Activated CD8-positive, alpha-beta memory T cell treated with anti-CD3 and anti-CD28 coated beads for 36 hours (primary cell): ENCODE data around the gene TSHZ2. TPM values are rescaled to one million over a fixed set of nuclear protein-coding genes. Genes with fewer than 3 reads are reported as not detected.
"Not testable (repeated sequence)": the region's sequence is repeated elsewhere in the genome, so short reads cannot be mapped to it uniquely, and the experiment has no call there.

Experiments used
- CTCF ChIA-PET: fragments of 350-600 bp; sonication (Branson Sonifier 250); formaldehyde crosslinking; loops from one replicate; lab custom pipeline; 2021; ENCODE audit warnings: antibody characterized with exemption; lab: Charles Lee
- POLR2A ChIA-PET: fragments of 350-600 bp; sonication (Branson Sonifier 250); formaldehyde crosslinking; loops from one replicate; lab custom pipeline; 2021; ENCODE audit warnings: antibody characterized with exemption; lab: Charles Lee
- total RNA-seq, 2 experiments: library from RNA; stranded (reverse); gene quantifications; one replicate each; pipeline ENCODE4 v1.2.3, GENCODE V29; 2021

The TSHZ2 gene
- total RNA-seq, 2 experiments from 2014 or later = 0.76 to 1.4 TPM

DNA sequence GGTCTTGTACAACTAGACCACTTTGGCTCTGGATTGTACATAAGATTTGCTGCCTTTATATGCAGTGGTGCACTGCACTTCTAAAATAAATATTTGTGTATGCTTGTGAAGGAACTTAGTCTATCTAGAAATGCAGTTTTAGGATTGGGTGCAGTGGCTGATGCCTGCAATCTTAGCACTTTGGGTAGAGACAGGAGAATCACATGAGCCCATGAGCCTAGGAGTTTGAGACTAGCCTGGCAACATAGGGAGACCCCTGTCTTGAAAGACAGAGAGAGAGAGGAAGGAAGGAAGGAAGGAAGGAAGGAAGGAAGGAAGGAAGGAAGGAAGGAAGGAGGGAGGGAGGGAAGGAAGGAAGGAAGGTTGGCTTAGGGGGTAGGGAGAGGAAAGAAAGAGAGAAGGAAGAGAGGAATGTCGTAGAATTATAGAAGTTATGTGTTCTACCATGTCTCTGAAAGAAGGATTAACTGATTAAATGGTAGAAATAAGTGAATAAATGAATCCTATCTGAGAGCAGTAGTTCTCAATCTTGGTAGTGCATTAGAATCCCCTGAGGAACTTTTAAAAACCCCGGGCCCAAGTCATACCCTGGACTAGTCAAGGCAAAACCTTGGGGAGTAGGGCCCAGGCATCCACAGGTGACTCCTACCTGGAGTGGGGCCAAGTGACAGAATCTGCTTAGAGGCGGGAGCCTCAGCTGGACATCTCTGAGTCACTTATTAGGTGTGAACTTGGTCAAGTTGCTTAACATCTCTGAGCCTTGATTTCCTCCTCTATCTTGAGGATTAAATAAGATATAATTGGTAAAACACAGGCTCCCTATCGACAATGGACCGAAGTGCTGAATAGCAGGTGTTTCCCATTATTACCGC is 491.2 kb downstream of the TSHZ2 start:
- CTCF ChIA-PET = no interaction called here
- POLR2A ChIA-PET = no interaction called here

DNA sequence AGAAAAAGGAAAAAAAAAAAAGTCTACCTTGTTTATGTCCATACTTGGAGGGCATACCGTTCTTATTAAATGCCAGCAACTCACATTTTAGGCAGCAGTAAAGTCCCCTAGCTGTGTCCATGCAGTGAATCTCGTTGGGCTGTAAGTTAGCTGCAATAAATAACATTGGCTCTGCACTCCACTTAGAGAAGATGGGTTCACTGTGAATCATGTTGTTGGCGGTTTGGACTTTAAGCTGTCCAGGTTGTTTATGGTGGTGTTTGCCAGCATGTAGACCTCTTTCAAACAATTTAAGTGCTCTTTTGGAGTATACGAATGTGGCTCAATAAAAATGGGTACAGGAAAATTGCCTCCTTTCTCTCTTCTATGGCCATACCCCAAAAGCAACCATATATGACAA is 494.1 kb downstream of the TSHZ2 start:
- ChIA-PET POLR2A (no interaction called here), CTCF (no interaction called here)

GRCh38 chr20:53468587-53468986 is 496.4 kb downstream of the TSHZ2 start:
- POLR2A ChIA-PET = no interaction called here
- CTCF ChIA-PET = no interaction called here

GRCh38 chr20:53472859-53473258 is 500.7 kb downstream of the TSHZ2 start:
- CTCF ChIA-PET, POLR2A ChIA-PET: not testable (repeated sequence)

DNA sequence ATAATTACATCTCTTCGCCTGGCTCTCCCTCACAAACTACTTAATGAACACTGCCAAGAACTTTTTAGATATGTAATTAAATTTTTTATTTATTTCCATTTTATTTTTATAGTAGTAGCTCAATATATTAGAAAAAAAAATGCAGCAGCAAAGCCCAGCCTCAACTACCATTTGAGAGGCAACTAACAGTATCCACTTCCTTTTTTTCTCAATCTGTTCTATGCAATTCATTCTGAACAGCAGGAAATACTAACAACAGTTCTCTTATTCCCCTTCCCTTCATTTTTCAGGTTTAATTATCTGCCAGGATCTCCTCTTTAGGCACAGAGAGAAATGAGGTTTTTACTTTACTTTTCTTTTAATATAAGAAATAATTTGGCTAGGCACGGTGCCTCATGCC is 508.8 kb downstream of the TSHZ2 start:
- POLR2A ChIA-PET = no interaction called here

DNA sequence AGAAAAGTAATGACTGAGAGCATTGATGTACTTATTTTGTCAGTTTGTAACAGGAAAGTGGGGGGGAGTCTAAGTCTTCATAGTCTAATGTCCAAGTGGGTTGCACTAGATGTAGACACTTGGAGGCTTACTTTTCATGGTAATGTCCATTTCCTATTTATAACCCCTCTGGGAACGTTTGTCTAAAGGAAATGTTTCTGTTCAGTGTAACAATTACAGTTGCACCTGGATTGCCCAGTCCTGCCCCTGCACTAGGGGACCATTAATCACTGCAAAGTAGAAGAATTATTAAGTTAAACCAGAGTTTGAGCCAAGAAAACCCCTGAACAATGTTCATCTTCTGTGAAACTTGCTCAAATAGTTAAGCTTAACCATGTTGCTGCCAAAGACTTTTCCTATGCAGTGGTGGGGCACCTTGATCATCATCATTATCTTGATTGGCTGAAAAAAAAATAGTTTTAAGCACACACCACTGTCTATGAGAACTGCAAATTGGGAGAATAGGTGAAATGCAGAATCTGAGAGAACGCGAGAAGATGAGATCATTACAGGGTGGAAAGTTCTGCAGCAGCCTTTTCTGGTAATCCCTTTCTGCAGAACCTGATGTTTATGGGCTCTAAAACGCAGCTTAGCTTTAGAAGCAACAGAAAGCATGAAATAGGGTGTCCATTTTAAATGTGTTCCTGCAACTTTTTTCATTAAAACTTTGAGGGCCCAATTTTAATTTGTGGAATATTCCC is 515.5 kb downstream of the TSHZ2 start:
- ChIA-PET CTCF (no interaction called here), POLR2A (no interaction called here)

More for the DNA sequence above, 508.8 kb downstream of the TSHZ2 start:
- CTCF ChIA-PET = no interaction called here

- ChIA-PET POLR2A (no interaction called here), CTCF (no interaction called here)
Observed at GRCh38 chr20:53488775-53489272, 516.7 kb downstream of the TSHZ2 start.

DNA sequence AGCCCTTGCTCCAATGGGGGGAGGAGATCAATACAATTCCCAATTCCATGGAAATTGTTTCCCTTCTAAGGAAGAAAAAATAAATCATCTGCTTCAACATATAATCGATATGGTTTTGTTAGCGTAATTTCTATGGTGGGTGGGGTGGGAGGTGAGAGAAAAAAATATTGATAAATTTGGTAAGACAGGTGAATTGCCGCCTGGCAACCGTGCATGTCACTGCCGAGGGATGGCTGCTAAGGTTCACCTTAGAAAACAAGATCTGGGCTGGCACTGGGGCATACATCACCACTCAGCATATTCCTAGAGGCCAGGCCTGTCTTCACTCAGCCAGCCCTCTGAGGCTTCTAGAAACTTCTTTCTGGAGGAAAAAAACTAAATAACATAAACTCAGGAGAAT is 517.4 kb downstream of the TSHZ2 start:
- POLR2A ChIA-PET = no interaction called here
- CTCF ChIA-PET = no interaction called here

- POLR2A ChIA-PET = no interaction called here
- CTCF ChIA-PET = no interaction called here
Observed at GRCh38 chr20:53490620-53491019, 518.5 kb downstream of the TSHZ2 start.

GRCh38 chr20:53491462-53491861 is 519.3 kb downstream of the TSHZ2 start:
- POLR2A ChIA-PET = no interaction called here

GRCh38 chr20:53492212-53492611 is 520.1 kb downstream of the TSHZ2 start:
- CTCF ChIA-PET = no interaction called here
- POLR2A ChIA-PET = no interaction called here

More at GRCh38 chr20:53491462-53491861, 519.3 kb downstream of the TSHZ2 start:
- CTCF ChIA-PET = interaction anchor here (0.6 kb wide), 1 partner anchor 733 kb away, joined by 4 read pairs; no protein-coding TSS in a partner anchor

DNA sequence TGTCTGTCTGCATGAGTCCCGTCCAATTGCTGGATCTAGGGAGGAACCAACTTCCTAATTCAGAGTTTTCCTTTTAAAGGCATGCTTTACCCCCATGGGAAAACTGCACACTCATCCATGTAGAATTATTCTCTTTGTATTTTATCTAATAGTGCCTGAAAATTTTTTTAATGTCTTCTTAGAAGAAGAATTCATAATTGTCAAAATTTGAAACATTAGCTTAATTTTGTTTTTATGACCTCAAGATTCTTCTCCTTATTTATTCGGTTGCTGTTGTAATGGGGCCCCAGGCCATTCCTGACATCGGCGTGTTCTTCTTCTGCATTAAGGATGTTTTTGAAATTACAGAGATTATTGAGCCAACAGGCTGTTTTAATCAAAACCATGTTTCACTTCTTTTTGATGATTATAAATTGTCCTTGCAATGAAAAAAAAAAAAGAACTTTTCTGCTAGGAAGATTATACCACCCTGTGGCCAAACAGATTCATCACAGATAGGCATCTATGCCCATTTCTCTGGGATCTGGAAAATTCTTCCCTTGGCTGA is 521.2 kb downstream of the TSHZ2 start:
- ChIA-PET POLR2A (interaction anchor here (0.6 kb wide), 1 partner anchor 570 kb away, joined by 3 read pairs; no protein-coding TSS in a partner anchor), CTCF (no interaction called here)

DNA sequence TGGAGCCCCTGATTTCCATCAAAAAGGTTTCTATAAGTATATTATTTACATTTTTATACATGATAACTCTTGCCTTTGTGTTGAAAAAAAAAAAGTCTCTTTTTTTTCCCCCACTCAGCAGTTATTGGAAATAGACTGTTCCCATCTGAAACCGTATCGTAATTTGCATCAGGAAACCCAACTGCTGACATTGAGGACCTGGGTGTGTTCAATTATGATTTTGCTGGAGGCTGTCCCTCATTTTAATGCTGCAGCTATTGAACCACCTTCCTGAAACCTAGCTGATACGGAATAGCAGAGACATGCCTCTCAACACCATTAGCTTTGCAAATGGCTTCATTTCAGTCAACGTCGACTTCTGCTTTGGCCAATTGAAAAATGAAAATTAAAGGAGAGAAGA is 522.6 kb downstream of the TSHZ2 start:
- CTCF ChIA-PET = no interaction called here
- POLR2A ChIA-PET = no interaction called here

DNA sequence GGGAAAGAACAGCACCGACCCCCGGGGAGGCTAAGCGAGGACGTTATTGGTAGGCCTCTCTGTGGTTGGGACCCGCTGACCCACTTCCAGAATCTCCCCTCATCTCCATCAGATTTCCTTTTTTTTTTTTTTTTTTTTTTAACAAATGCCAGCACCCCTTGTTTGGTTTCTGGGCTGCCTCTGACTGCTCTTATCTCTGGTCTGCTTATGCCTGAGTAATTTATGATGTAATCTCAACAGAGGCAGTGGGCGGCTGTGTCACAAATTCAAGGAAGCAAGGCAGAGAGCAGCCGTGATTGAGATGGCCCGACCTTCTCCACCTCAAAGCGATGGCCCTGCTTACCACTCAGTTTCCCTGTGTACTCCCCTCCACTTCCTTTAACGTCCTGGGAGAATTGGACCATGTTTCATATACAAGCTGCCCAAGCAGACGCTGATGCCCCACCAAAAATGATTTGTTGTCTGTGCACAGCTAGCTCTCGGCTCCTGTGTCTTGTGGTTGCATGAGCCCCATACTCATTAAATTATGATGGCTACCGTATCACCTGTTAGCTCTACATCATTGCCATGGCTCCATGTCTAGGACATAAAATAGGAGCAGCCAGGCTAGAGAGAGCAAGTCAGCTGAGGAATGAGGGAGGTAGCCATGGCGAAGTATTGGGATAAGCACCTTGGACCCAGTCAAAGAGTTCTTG is 523.4 kb downstream of the TSHZ2 start:
- ChIA-PET CTCF (no interaction called here), POLR2A (no interaction called here)

DNA sequence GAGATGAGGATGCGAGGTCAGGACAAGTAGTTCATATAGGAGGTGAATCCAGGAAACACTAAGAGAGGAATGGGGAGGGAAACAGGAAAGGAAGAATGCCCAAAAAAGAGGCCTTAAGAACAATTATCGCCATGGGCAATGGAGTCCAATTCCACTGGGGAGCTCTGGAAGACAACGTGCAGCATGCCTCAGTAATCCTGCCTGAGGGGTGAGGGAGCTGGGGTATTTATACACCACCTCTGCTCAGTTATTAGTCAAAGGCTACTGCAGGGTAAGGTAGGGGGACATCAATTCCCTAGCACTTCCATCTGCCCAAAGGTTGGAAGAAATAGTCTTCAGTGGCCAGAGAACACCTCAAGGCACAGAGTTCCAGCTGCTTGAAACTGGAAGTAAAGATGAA is 525.1 kb downstream of the TSHZ2 start:
- POLR2A ChIA-PET = no interaction called here
- CTCF ChIA-PET = no interaction called here

GRCh38 chr20:53498341-53498740 is 526.2 kb downstream of the TSHZ2 start:
- ChIA-PET CTCF (no interaction called here), POLR2A (no interaction called here)

GRCh38 chr20:53500651-53501050 is 528.5 kb downstream of the TSHZ2 start:
- CTCF ChIA-PET = no interaction called here
- POLR2A ChIA-PET = no interaction called here

DNA sequence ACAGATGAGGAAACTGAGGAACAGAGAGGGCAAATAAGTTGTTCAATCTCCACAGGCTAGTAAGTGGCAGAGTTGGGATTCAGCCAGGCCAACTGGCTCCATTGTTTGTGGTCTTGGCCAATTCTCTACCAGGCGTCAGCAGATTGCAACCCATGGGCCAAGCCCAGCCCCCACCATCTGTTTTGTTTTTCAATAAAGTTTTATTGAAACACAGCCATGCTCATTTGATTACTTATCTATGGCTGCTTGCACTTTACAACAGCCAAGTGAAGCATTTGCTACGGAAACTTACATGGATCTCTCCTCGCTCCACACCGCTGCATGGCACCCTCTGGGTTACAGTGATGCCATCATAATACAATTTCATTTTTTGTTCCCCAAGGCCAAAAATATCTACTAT is 530.7 kb downstream of the TSHZ2 start:
- POLR2A ChIA-PET = no interaction called here
- CTCF ChIA-PET = no interaction called here

GRCh38 chr20:53503517-53503919 is 531.4 kb downstream of the TSHZ2 start:
- ChIA-PET POLR2A (no interaction called here), CTCF (no interaction called here)

DNA sequence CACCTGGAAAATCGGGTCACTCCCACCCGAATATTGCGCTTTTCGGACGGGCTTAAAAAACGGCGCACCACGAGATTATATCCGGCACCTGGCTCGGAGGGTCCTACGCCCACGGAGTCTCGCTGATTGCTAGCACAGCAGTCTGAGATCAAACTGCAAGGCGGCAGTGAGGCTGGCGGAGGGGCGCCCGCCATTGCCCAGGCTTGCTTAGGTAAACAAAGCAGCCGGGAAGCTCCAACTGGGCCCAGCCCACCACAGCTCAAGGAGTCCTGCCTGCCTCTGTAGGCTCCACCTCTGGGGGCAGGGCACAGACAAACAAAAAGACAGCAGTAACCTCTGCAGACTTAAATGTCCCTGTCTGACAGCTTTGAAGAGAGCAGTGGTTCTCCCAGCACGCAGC is 531.9 kb downstream of the TSHZ2 start:
- CTCF ChIA-PET, POLR2A ChIA-PET: not testable (repeated sequence)
